AG04450 (cell line): Measurements from ENCODE around the gene LENG1. TPM values are rescaled to one million over a fixed set of nuclear protein-coding genes. Genes with fewer than 3 reads are reported as not detected.
"Not testable (repeated sequence)": the region's sequence is repeated elsewhere in the genome, so short reads cannot be mapped to it uniquely, and the experiment has no call there.

Experiments
- CTCF ChIA-PET: fragments of 300-600, 350-600 bp; formaldehyde crosslinking; extraction: SDS; loops from one replicate; lab custom pipeline; 2022; ENCODE audit warnings: antibody characterized with exemption, inconsistent platforms; lab: Charles Lee
- POLR2A ChIA-PET: fragments of 350-600 bp; formaldehyde crosslinking; extraction: SDS; loops from one replicate; lab custom pipeline; 2021; ENCODE audit warnings: antibody characterized with exemption, inconsistent platforms; lab: Yijun Ruan, JAX
- DNase-seq: peaks from one replicate; pipeline ENCODE4 v3.0.0-alpha.2; 2011; ENCODE audit warnings: low read depth, low spot score
- H3K27ac ChIP-seq: one replicate; pipeline ENCODE4 v1.5.1; 2012; ENCODE audit warnings: low read depth, low read length, control low read depth
- H3K27me3 ChIP-seq: one replicate; pipeline ENCODE4 v1.6.0; 2012; ENCODE audit warnings: low read length; ENCODE audit not compliant: control insufficient read depth, insufficient read depth
- H3K4me3 ChIP-seq: 2 replicates; pipeline ENCODE4 v1.5.1; 2011; ENCODE audit warnings: mild to moderate bottlenecking, low read depth, low read length, control low read depth
- H3K9me3 ChIP-seq: 2 replicates; pipeline ENCODE4 v1.5.1; 2012; ENCODE audit warnings: low read length; ENCODE audit not compliant: control insufficient read depth, insufficient read depth
- CTCF ChIP-seq: IDR thresholded peaks from 2 replicates; pipeline ENCODE4 v1.5.1; 2011; ENCODE audit warnings: low read depth, low read length, control low read depth, inconsistent platforms
- polyA plus RNA-seq: library from polyadenylated mRNA; depleted of rRNA; stranded (reverse); fragments of >200 nt; gene quantifications from 2 replicates; pipeline ENCODE4 v1.2.3, GENCODE V29; 2011

The LENG1 gene
- polyA plus RNA-seq, 1 experiment, result 3.3 TPM

GRCh38 chr19:54172471-54173358 is 13.2 kb upstream of the LENG1 start, which contains the start of gene TMC4:
Gene TMC4, minus strand, starts transcription at chr19:54173160. Its CDS starts 43 bp downstream, at chr19:54173117.
- DNase-seq, result no peak
- Histone ChIP-seq H3K9me3 (no peaks in the 10 kb centered on the region), H3K27ac (no peak within 1 kb of the TSS), H3K27me3 (no peaks in the 10 kb centered on the region), H3K4me3 (no peak within 1 kb of the TSS)
- POLR2A ChIA-PET, result interaction anchor here (0.5 to 1.0 kb wide), 3 partner anchors 16 to 57 kb away, joined by 3 to 4 read pairs (median 4); partner anchors contain the start of gene MBOAT7
- TF ChIP-seq CTCF, result no peak
- CTCF ChIA-PET, result interaction anchor here (0.6 to 1.5 kb wide), 2 partner anchors 14 to 143 kb away, joined by 4 read pairs; partner anchors contain the start of gene LENG1

- H3K27ac ChIP-seq, H3K4me3 ChIP-seq, DNase-seq, H3K27me3 ChIP-seq, H3K9me3 ChIP-seq, CTCF ChIA-PET: not testable (repeated sequence)
- POLR2A ChIA-PET, result interaction anchor here (0.9 kb wide), 1 partner anchor 9 kb away, joined by 3 read pairs; no protein-coding TSS in a partner anchor
These were observed 12.4 kb upstream of the LENG1 start for GRCh38 chr19:54171736-54172431.

- Histone ChIP-seq H3K9me3 (peaks cover 15% of the 10 kb centered on the region), H3K4me3 (no peak overlapping the region), H3K27ac (no peak overlapping the region), H3K27me3 (no peaks in the 10 kb centered on the region)
- CTCF ChIA-PET, result interaction anchor here (0.7 to 2.5 kb wide), 13 partner anchors 11 to 279 kb away, joined by 3 to 14 read pairs (median 4); partner anchors contain the start of genes LILRB3, MBOAT7 and TSEN34
- no peak for TF ChIP-seq CTCF
- POLR2A ChIA-PET, result interaction anchor here (0.7 to 2.2 kb wide), 2 partner anchors 10 to 32 kb away, joined by 6 read pairs; partner anchors contain the start of gene LENG1
- DNase-seq, result no peak
These were observed 9.7 kb upstream of the LENG1 start for GRCh38 chr19:54169149-54169740.

- CTCF ChIA-PET, result interaction anchor here (0.6 to 2.5 kb wide), 12 partner anchors 13 to 388 kb away, joined by 3 to 14 read pairs (median 4); partner anchors contain the start of genes LILRB3, MBOAT7 and TSEN34
These were observed 8.8 kb upstream of the LENG1 start for GRCh38 chr19:54168174-54168917.

More at GRCh38 chr19:54168174-54168917, 8.8 kb upstream of the LENG1 start:
- peak; percentile 89 for TF ChIP-seq CTCF
- peaks cover 16% of the 10 kb centered on the region for H3K9me3 ChIP-seq
- H3K27ac ChIP-seq, result no peak overlapping the region
- H3K4me3 ChIP-seq, result no peak overlapping the region
- no peaks in the 10 kb centered on the region for H3K27me3 ChIP-seq
- no peak for DNase-seq
- POLR2A ChIA-PET, result interaction anchor here (0.7 to 2.2 kb wide), 2 partner anchors 9 to 22 kb away, joined by 6 read pairs; partner anchors contain the start of gene LENG1
